HepG2 (cell line): ENCODE data around the gene PID1.

Experiments used
- HCFC1 ChIP-seq: fragments of 150-350 bp; IDR thresholded peaks from 2 replicates; pipeline ENCODE4 v1.6.1; 2014; ENCODE audit warnings: low read depth, low read length
- RAD21 ChIP-seq: fragments of 450-650 bp; formaldehyde crosslinking; IDR thresholded peaks from 2 replicates; pipeline ENCODE4 v1.5.0; 2020; ENCODE audit warnings: mild to moderate bottlenecking
- SMAD3 ChIP-seq: sonication (generic); formaldehyde crosslinking; IDR thresholded peaks from 2 replicates; pipeline ENCODE4 v1.4.0; 2020; ENCODE audit warnings: missing genetic modification reagents
- SNRNP70 ChIP-seq: fragments of 200-400 bp; formaldehyde crosslinking; IDR thresholded peaks from 2 replicates; pipeline ENCODE4 v1.6.1; 2017; ENCODE audit warnings: mild to moderate bottlenecking, low read depth, low read length, moderate library complexity
- ZNF274 ChIP-seq: sonication (generic); formaldehyde crosslinking; IDR thresholded peaks from 2 replicates; pipeline ENCODE4 v1.5.1; 2020; ENCODE audit warnings: mild to moderate bottlenecking, missing genetic modification reagents
- ZNF781 ChIP-seq: sonication (generic); formaldehyde crosslinking; IDR thresholded peaks from 2 replicates; pipeline ENCODE4 v1.5.1; 2020; ENCODE audit warnings: borderline replicate concordance, mild to moderate bottlenecking, missing genetic modification reagents; ENCODE audit errors: not compliant biosample characterization
- TF ChIP-seq, protein P1 (sequence below): sonication (generic); formaldehyde crosslinking; IDR thresholded peaks from 2 replicates; pipeline ENCODE4 v1.4.0; 2020; ENCODE audit warnings: mild to moderate bottlenecking, low read depth, missing genetic modification reagents
- TF ChIP-seq, protein P2 (sequence below): sonication (generic); formaldehyde crosslinking; IDR thresholded peaks from 2 replicates; pipeline ENCODE4 v1.5.0; 2020; ENCODE audit warnings: mild to moderate bottlenecking, missing genetic modification reagents, moderate library complexity
- TF ChIP-seq, protein P3 (sequence below): sonication (generic); formaldehyde crosslinking; IDR thresholded peaks from 2 replicates; pipeline ENCODE4 v1.5.0; 2020; ENCODE audit warnings: mild to moderate bottlenecking, missing genetic modification reagents, borderline replicate concordance
- TF ChIP-seq, protein P4 (sequence below), 2 experiments: sonication (generic) in 1 of 2; formaldehyde crosslinking in 1 of 2; IDR thresholded peaks; 2 replicates each; pipeline versions ENCODE4 v1.4.0 to v1.6.1; 2018 to 2020; ENCODE audit warnings: missing genetic modification reagents in 2 of 2, borderline replicate concordance in 1 of 2, low read depth in 1 of 2, mild to moderate bottlenecking in 1 of 2, missing biosample characterization in 1 of 2
- TF ChIP-seq, protein P5 (sequence below): IDR thresholded peaks from 2 replicates; pipeline ENCODE4 v1.6.1; 2012; ENCODE audit warnings: inconsistent platforms

DNA sequence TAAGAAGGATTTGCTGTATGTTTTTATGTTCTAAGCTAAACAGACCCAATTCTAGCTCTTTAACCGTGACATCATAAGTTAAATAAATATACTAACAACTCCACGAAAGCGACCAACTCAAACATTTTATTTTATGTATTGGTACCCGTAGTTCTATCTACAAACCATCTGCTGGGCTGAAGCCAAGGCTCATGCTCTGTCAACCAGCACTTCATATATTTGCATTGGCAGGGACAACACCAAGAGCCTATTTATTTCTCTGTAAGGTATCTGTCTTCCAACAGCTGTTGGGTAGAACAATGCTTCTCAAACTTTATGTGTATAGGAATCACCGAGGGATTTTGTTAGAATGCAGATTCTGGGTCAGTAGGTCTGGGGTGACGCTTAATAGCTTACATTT, 64.5 kb downstream of the PID1 start:
- TF ChIP-seq, protein P1, sequence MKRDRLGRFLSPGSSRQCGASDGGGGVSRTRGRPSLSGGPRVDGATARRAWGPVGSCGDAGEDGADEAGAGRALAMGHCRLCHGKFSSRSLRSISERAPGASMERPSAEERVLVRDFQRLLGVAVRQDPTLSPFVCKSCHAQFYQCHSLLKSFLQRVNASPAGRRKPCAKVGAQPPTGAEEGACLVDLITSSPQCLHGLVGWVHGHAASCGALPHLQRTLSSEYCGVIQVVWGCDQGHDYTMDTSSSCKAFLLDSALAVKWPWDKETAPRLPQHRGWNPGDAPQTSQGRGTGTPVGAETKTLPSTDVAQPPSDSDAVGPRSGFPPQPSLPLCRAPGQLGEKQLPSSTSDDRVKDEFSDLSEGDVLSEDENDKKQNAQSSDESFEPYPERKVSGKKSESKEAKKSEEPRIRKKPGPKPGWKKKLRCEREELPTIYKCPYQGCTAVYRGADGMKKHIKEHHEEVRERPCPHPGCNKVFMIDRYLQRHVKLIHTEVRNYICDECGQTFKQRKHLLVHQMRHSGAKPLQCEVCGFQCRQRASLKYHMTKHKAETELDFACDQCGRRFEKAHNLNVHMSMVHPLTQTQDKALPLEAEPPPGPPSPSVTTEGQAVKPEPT (CRISPR knock-in tag): no peak
- TF ChIP-seq, protein P2, sequence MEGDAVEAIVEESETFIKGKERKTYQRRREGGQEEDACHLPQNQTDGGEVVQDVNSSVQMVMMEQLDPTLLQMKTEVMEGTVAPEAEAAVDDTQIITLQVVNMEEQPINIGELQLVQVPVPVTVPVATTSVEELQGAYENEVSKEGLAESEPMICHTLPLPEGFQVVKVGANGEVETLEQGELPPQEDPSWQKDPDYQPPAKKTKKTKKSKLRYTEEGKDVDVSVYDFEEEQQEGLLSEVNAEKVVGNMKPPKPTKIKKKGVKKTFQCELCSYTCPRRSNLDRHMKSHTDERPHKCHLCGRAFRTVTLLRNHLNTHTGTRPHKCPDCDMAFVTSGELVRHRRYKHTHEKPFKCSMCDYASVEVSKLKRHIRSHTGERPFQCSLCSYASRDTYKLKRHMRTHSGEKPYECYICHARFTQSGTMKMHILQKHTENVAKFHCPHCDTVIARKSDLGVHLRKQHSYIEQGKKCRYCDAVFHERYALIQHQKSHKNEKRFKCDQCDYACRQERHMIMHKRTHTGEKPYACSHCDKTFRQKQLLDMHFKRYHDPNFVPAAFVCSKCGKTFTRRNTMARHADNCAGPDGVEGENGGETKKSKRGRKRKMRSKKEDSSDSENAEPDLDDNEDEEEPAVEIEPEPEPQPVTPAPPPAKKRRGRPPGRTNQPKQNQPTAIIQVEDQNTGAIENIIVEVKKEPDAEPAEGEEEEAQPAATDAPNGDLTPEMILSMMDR: no peak
- TF ChIP-seq, protein P3, sequence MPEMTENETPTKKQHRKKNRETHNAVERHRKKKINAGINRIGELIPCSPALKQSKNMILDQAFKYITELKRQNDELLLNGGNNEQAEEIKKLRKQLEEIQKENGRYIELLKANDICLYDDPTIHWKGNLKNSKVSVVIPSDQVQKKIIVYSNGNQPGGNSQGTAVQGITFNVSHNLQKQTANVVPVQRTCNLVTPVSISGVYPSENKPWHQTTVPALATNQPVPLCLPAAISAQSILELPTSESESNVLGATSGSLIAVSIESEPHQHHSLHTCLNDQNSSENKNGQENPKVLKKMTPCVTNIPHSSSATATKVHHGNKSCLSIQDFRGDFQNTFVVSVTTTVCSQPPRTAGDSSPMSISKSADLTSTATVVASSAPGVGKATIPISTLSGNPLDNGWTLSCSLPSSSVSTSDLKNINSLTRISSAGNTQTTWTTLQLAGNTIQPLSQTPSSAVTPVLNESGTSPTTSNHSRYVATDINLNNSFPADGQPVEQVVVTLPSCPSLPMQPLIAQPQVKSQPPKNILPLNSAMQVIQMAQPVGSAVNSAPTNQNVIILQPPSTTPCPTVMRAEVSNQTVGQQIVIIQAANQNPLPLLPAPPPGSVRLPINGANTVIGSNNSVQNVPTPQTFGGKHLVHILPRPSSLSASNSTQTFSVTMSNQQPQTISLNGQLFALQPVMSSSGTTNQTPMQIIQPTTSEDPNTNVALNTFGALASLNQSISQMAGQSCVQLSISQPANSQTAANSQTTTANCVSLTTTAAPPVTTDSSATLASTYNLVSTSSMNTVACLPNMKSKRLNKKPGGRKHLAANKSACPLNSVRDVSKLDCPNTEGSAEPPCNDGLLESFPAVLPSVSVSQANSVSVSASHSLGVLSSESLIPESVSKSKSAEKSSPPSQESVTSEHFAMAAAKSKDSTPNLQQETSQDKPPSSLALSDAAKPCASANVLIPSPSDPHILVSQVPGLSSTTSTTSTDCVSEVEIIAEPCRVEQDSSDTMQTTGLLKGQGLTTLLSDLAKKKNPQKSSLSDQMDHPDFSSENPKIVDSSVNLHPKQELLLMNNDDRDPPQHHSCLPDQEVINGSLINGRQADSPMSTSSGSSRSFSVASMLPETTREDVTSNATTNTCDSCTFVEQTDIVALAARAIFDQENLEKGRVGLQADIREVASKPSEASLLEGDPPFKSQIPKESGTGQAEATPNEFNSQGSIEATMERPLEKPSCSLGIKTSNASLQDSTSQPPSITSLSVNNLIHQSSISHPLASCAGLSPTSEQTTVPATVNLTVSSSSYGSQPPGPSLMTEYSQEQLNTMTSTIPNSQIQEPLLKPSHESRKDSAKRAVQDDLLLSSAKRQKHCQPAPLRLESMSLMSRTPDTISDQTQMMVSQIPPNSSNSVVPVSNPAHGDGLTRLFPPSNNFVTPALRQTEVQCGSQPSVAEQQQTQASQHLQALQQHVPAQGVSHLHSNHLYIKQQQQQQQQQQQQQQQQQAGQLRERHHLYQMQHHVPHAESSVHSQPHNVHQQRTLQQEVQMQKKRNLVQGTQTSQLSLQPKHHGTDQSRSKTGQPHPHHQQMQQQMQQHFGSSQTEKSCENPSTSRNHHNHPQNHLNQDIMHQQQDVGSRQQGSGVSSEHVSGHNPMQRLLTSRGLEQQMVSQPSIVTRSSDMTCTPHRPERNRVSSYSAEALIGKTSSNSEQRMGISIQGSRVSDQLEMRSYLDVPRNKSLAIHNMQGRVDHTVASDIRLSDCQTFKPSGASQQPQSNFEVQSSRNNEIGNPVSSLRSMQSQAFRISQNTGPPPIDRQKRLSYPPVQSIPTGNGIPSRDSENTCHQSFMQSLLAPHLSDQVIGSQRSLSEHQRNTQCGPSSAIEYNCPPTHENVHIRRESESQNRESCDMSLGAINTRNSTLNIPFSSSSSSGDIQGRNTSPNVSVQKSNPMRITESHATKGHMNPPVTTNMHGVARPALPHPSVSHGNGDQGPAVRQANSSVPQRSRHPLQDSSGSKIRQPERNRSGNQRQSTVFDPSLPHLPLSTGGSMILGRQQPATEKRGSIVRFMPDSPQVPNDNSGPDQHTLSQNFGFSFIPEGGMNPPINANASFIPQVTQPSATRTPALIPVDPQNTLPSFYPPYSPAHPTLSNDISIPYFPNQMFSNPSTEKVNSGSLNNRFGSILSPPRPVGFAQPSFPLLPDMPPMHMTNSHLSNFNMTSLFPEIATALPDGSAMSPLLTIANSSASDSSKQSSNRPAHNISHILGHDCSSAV: no peak
- TF ChIP-seq HCFC1 (no peak), SMAD3 (CRISPR knock-in tag) (no peak), ZNF274 (no peak), ZNF781 (CRISPR knock-in tag) (no peak), SNRNP70 (no peak), RAD21 (no peak)
- TF ChIP-seq, protein P4, sequence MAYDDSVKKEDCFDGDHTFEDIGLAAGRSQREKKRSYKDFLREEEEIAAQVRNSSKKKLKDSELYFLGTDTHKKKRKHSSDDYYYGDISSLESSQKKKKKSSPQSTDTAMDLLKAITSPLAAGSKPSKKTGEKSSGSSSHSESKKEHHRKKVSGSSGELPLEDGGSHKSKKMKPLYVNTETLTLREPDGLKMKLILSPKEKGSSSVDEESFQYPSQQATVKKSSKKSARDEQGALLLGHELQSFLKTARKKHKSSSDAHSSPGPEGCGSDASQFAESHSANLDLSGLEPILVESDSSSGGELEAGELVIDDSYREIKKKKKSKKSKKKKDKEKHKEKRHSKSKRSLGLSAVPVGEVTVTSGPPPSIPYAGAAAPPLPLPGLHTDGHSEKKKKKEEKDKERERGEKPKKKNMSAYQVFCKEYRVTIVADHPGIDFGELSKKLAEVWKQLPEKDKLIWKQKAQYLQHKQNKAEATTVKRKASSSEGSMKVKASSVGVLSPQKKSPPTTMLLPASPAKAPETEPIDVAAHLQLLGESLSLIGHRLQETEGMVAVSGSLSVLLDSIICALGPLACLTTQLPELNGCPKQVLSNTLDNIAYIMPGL (CRISPR knock-in tag; IDR thresholded peaks at IDR 0.05; ENCODE audit: borderline replicate concordance in 1 of 2, low read depth in 1 of 2): no peak
- TF ChIP-seq, protein P5, sequence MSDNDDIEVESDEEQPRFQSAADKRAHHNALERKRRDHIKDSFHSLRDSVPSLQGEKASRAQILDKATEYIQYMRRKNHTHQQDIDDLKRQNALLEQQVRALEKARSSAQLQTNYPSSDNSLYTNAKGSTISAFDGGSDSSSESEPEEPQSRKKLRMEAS: no peak
